ENCODE measurements around the gene AIG1.

The AIG1 gene

GRCh38 chr6:143288923-143289322 lies 228.2 kb downstream of the AIG1 start:
- TF ChIP-seq, protein P1, sequence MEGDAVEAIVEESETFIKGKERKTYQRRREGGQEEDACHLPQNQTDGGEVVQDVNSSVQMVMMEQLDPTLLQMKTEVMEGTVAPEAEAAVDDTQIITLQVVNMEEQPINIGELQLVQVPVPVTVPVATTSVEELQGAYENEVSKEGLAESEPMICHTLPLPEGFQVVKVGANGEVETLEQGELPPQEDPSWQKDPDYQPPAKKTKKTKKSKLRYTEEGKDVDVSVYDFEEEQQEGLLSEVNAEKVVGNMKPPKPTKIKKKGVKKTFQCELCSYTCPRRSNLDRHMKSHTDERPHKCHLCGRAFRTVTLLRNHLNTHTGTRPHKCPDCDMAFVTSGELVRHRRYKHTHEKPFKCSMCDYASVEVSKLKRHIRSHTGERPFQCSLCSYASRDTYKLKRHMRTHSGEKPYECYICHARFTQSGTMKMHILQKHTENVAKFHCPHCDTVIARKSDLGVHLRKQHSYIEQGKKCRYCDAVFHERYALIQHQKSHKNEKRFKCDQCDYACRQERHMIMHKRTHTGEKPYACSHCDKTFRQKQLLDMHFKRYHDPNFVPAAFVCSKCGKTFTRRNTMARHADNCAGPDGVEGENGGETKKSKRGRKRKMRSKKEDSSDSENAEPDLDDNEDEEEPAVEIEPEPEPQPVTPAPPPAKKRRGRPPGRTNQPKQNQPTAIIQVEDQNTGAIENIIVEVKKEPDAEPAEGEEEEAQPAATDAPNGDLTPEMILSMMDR (IDR thresholded peaks at IDR 0.05; ENCODE audit: low read depth, low read length): no peak
- DNase-seq (ENCODE audit: extremely low read depth, low read depth): no peak

GRCh38 chr6:143290206-143290605 lies 229.5 kb downstream of the AIG1 start:
- DNase-seq (ENCODE audit: extremely low read depth, low read depth): no peak
- TF ChIP-seq, protein P1 (IDR thresholded peaks at IDR 0.05; ENCODE audit: low read depth, low read length): no peak

GRCh38 chr6:143293523-143293922 lies 232.8 kb downstream of the AIG1 start:
- DNase-seq (ENCODE audit: extremely low read depth, low read depth): no peak
- TF ChIP-seq, protein P1 (IDR thresholded peaks at IDR 0.05; ENCODE audit: low read depth, low read length): no peak

- TF ChIP-seq, protein P1 (IDR thresholded peaks at IDR 0.05; ENCODE audit: low read depth, low read length): no peak
Measured at GRCh38 chr6:143294265-143294860, 233.7 kb downstream of the AIG1 start.

GRCh38 chr6:143295932-143296331 lies 235.2 kb downstream of the AIG1 start:
- TF ChIP-seq, protein P1 (IDR thresholded peaks at IDR 0.05; ENCODE audit: low read depth, low read length): no peak
- DNase-seq (ENCODE audit: extremely low read depth, low read depth): no peak

More at GRCh38 chr6:143294265-143294860, 233.7 kb downstream of the AIG1 start:
- DNase-seq (ENCODE audit: extremely low read depth, low read depth): no peak

- TF ChIP-seq, protein P1 (IDR thresholded peaks at IDR 0.05; ENCODE audit: low read depth, low read length): no peak
- DNase-seq (ENCODE audit: extremely low read depth, low read depth): no peak
Measured at GRCh38 chr6:143298071-143298470, 237.4 kb downstream of the AIG1 start.

- TF ChIP-seq, protein P1 (IDR thresholded peaks at IDR 0.05; ENCODE audit: low read depth, low read length): no peak
- no peak for DNase-seq (ENCODE audit: extremely low read depth, low read depth)
Measured at GRCh38 chr6:143299253-143300166, 238.8 kb downstream of the AIG1 start.

Data from AG09319 (cell line).